ENCODE measurements around the gene CES3. TPM values are rescaled to one million over a fixed set of nuclear protein-coding genes. Genes with fewer than 3 reads are reported as not detected.

Gene CES3
- total RNA-seq, 1 experiment from 2014 or later, result 3.7 TPM

DNA sequence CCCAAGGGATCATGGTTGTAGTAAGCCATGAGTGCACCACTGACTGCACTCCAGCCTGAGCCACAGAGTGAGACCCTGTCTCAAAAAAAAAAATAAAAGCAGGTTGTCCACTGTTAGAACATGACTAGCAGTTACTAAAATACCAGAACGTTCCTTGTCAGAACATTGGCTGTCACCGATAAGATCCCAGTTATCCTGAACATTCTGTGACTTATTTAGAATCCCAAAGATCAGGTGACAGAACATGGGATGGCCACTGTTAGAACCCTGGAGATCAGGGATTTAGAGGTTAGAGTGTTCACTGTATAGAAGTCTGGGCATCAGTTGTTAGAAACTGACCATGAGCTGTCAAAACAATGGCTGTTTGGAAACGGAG lies 35.9 kb downstream of the CES3 start:
- peaks cover 11% of the 10 kb centered on the region for H3K23me2 ChIP-seq (ENCODE audit: insufficient read length, low read depth, low read length, poor library complexity, severe bottlenecking)
- Mint-ChIP-seq H3K4me3 (no peak overlapping the region), H3K27me3 (ENCODE audit: low read depth) (peaks cover 49% of the 10 kb centered on the region), H3K36me3 (ENCODE audit: insufficient read depth in 1 of 3, low read depth in 3 of 3) (no peaks in the 10 kb centered on the region), H3K27ac (no peak overlapping the region), H3K9me3 (no peaks in the 10 kb centered on the region; a peak in 1 of 5 replicates), H3K4me1 (peaks cover 0 to 12% of the 10 kb centered on the region in 2 experiments; a peak in 2 of 4 replicates)
- TF ChIP-seq, protein P1, sequence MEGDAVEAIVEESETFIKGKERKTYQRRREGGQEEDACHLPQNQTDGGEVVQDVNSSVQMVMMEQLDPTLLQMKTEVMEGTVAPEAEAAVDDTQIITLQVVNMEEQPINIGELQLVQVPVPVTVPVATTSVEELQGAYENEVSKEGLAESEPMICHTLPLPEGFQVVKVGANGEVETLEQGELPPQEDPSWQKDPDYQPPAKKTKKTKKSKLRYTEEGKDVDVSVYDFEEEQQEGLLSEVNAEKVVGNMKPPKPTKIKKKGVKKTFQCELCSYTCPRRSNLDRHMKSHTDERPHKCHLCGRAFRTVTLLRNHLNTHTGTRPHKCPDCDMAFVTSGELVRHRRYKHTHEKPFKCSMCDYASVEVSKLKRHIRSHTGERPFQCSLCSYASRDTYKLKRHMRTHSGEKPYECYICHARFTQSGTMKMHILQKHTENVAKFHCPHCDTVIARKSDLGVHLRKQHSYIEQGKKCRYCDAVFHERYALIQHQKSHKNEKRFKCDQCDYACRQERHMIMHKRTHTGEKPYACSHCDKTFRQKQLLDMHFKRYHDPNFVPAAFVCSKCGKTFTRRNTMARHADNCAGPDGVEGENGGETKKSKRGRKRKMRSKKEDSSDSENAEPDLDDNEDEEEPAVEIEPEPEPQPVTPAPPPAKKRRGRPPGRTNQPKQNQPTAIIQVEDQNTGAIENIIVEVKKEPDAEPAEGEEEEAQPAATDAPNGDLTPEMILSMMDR (conservative IDR thresholded peaks at IDR 0.05), result no peak
- no peak overlapping the region for H3T11ph ChIP-seq (ENCODE audit: low read length)
- H3K56ac ChIP-seq (ENCODE audit: insufficient read length, low read depth, low read length), result no peak overlapping the region
- H3K79me1 ChIP-seq (ENCODE audit: insufficient read depth, low read depth, low read length, poor library complexity, severe bottlenecking), result no peaks in the 10 kb centered on the region
- H2BK15ac ChIP-seq (ENCODE audit: low read depth, low read length), result no peak overlapping the region
- H3K23ac ChIP-seq (ENCODE audit: insufficient read length, low read depth, low read length), result no peak overlapping the region
- H2BK120ac ChIP-seq (ENCODE audit: low read depth, low read length, poor library complexity, severe bottlenecking), result no peak overlapping the region
- no peak for DNase-seq
- no peaks in the 10 kb centered on the region for H3K9me3 ChIP-seq (ENCODE audit: control insufficient read depth, low read depth, low read length)
- H2BK20ac ChIP-seq (ENCODE audit: low read depth, low read length, poor library complexity, severe bottlenecking), result no peak overlapping the region
- H3K14ac ChIP-seq (ENCODE audit: insufficient read depth, low read length), result no peak overlapping the region
- no peak overlapping the region for H3K4ac ChIP-seq (ENCODE audit: low read depth, low read length)
- H3K79me2 ChIP-seq (ENCODE audit: insufficient read depth, low read length), result no peaks in the 10 kb centered on the region
- no peak overlapping the region for H3K9ac ChIP-seq (ENCODE audit: extremely low read depth, insufficient read length, low read length)
- no peak overlapping the region for H2BK5ac ChIP-seq (ENCODE audit: insufficient read length, low read length)
- no peak overlapping the region for H2AK5ac ChIP-seq (ENCODE audit: insufficient read length, low read length)
- H4K91ac ChIP-seq (ENCODE audit: insufficient read length, low read depth, low read length), result no peak overlapping the region
- H4K8ac ChIP-seq (replicated peaks; ENCODE audit: insufficient read length, low read depth, low read length), result no peak overlapping the region
- H3K18ac ChIP-seq (ENCODE audit: insufficient read length, low read depth, low read length), result no peak overlapping the region
- no peak overlapping the region for H3K27ac ChIP-seq (ENCODE audit: insufficient read length, low read depth, low read length)
- H3K4me2 ChIP-seq (ENCODE audit: insufficient read depth, insufficient read length, low read length), result no peak overlapping the region
- H3K27me3 ChIP-seq (ENCODE audit: insufficient read depth, low read length), result peaks cover 9% of the 10 kb centered on the region; the same call in 1 of the 2 replicates
- no peak overlapping the region for H4K5ac ChIP-seq (ENCODE audit: insufficient read length, low read depth, low read length)
- H2AFZ ChIP-seq (ENCODE audit: low read length), result no peak overlapping the region
- H3K4me1 ChIP-seq (ENCODE audit: insufficient read depth, low read length), result no peaks in the 10 kb centered on the region
- no CpG with 5 or more reads among the region's 3 CpGs for WGBS (ENCODE audit: extremely low coverage, insufficient read length, low lambda C conversion rate)
- H4K20me1 ChIP-seq (ENCODE audit: control insufficient read depth, insufficient read depth, insufficient read length), result no peaks in the 10 kb centered on the region
- no peak overlapping the region for H2BK12ac ChIP-seq (ENCODE audit: insufficient read length, low read depth, low read length)

All from H9 (cell line).